HG03139 (cell line): Measurements from ENCODE around the gene LVRN.

Experiments used
- ATAC-seq: cut with Tn5 transposase; IDR thresholded peaks from one replicate; pipeline ENCODE4 v1.9.1; 2021; ENCODE audit not compliant: unreplicated experiment

LVRN gene

GRCh38 chr5:115961381-115962238, 665 bp upstream of the LVRN start:
- no peak for ATAC-seq

GRCh38 chr5:115962565-115963402, 509 bp downstream of the LVRN start:
- ATAC-seq: no peak

- no peak for ATAC-seq
Measured at GRCh38 chr5:115963566-115963965, 1.3 kb downstream of the LVRN start.

GRCh38 chr5:115968770-115969169, 6.5 kb downstream of the LVRN start:
- ATAC-seq: no peak

- peak; percentile 89 for ATAC-seq
Measured at GRCh38 chr5:115977096-115977495, 14.8 kb downstream of the LVRN start.

- ATAC-seq: no peak
Measured at GRCh38 chr5:115977988-115978387, 15.7 kb downstream of the LVRN start.

- ATAC-seq: no peak
Measured at GRCh38 chr5:115978779-115979178, 16.5 kb downstream of the LVRN start.

- no peak for ATAC-seq
Measured at GRCh38 chr5:115979201-115980041, 17.1 kb downstream of the LVRN start.

GRCh38 chr5:115983519-115983918, 21.2 kb downstream of the LVRN start:
- ATAC-seq: no peak

- no peak for ATAC-seq
Measured at GRCh38 chr5:115985802-115986757, 23.8 kb downstream of the LVRN start.

GRCh38 chr5:115988002-115988401, 25.7 kb downstream of the LVRN start:
- no peak for ATAC-seq

- no peak for ATAC-seq
Measured at GRCh38 chr5:115992848-115993350, 30.6 kb downstream of the LVRN start.

GRCh38 chr5:115995351-115995750, 33.1 kb downstream of the LVRN start:
- ATAC-seq: no peak

GRCh38 chr5:116002116-116002906, 40.0 kb downstream of the LVRN start:
- no peak for ATAC-seq

GRCh38 chr5:116004248-116004647, 42.0 kb downstream of the LVRN start:
- no peak for ATAC-seq

- no peak for ATAC-seq
Measured at GRCh38 chr5:116009806-116010205, 47.5 kb downstream of the LVRN start.

GRCh38 chr5:116011046-116011445, 48.8 kb downstream of the LVRN start:
- no peak for ATAC-seq

- no peak for ATAC-seq
Measured at GRCh38 chr5:116013207-116013785, 51.0 kb downstream of the LVRN start.

GRCh38 chr5:116013936-116014335, 51.7 kb downstream of the LVRN start:
- no peak for ATAC-seq
